ENCODE data around the gene OR10A2. TPM values are rescaled to one million over a fixed set of nuclear protein-coding genes. Genes with fewer than 3 reads are reported as not detected.

Gene OR10A2
- total and polyA plus RNA-seq, 4 donors = not detected

- TF ChIP-seq CTCF (IDR thresholded peaks at IDR 0.05; ENCODE audit: control extremely low read depth, extremely low read depth) = no peak
- WGBS, 2 donors = 88 to 91% methylated on average over 4 of the region's 4 CpGs
- Histone ChIP-seq H3K4me1 (ENCODE audit: control insufficient read depth in 5 of 5, insufficient read depth in 5 of 5, low read length in 5 of 5) (no peaks in the 10 kb centered on the region), H3K36me3 (ENCODE audit: control insufficient read depth in 4 of 4, insufficient read depth in 4 of 4, low read length in 4 of 4) (no peaks in the 10 kb centered on the region), H3K4me3 (no peak overlapping the region), H3K9ac (ENCODE audit: insufficient read depth in 1 of 2, low read length in 2 of 2) (no peak overlapping the region), H3K9me3 (ENCODE audit: control insufficient read depth in 4 of 4, insufficient read depth in 3 of 4, low read length in 3 of 4) (no peaks in the 10 kb centered on the region), H3K27me3 (ENCODE audit: control insufficient read depth in 3 of 3, insufficient read depth in 3 of 3, low read length in 2 of 3) (no peaks in the 10 kb centered on the region), H3K27ac (ENCODE audit: low read depth in 1 of 2, low read length in 1 of 2) (no peak overlapping the region)
- DNase-seq (no peak), ATAC-seq (ENCODE audit: insufficient read depth, low FRiP score) (no peak)
These were observed 26.0 kb downstream of the OR10A2 start for GRCh38 chr11:6888830-6889229.

DNA sequence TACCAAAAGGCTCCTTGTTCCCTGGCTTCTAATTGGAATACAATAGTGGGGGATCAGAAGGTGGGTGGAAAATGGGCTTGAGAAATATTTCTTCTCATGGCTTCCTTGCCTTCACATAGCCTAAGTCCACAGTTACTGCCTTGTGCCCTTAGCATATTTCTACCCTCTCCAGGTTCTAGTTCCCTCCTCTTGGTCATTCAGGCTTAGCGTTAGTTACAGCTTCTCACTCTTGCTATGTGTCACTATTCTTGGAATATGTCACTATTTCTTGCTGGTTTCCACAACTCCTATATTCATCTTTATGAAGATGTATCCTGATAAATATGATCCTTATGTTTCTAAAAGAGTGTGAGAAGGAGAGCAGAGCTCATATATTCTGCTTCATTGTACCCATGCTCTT lies 27.0 kb downstream of the OR10A2 start:
- TF ChIP-seq CTCF (IDR thresholded peaks at IDR 0.05; ENCODE audit: control extremely low read depth, extremely low read depth) = no peak
- Histone ChIP-seq H3K4me3 (no peak overlapping the region), H3K9me3 (ENCODE audit: control insufficient read depth in 4 of 4, insufficient read depth in 3 of 4, low read length in 3 of 4) (no peaks in the 10 kb centered on the region), H3K27ac (ENCODE audit: low read depth in 1 of 2, low read length in 1 of 2) (no peak overlapping the region), H3K27me3 (ENCODE audit: control insufficient read depth in 3 of 3, insufficient read depth in 3 of 3, low read length in 2 of 3) (no peaks in the 10 kb centered on the region), H3K36me3 (ENCODE audit: control insufficient read depth in 4 of 4, insufficient read depth in 4 of 4, low read length in 4 of 4) (no peaks in the 10 kb centered on the region), H3K4me1 (ENCODE audit: control insufficient read depth in 5 of 5, insufficient read depth in 5 of 5, low read length in 5 of 5) (no peaks in the 10 kb centered on the region), H3K9ac (ENCODE audit: insufficient read depth in 1 of 2, low read length in 2 of 2) (no peak overlapping the region)
- WGBS, 2 donors = 79 to 97% methylated on average over 1 of the region's 1 CpG
- ATAC-seq (ENCODE audit: insufficient read depth, low FRiP score) (no peak), DNase-seq (no peak)

- TF ChIP-seq CTCF (IDR thresholded peaks at IDR 0.05; ENCODE audit: control extremely low read depth, extremely low read depth) = no peak
- no peak within 1 kb of the TSS for H3K27ac ChIP-seq (ENCODE audit: low read depth in 1 of 2, low read length in 1 of 2)
- H3K27me3 ChIP-seq (ENCODE audit: control insufficient read depth in 3 of 3, insufficient read depth in 3 of 3, low read length in 2 of 3) = no peaks in the 10 kb centered on the region
- no peaks in the 10 kb centered on the region for H3K9me3 ChIP-seq (ENCODE audit: control insufficient read depth in 4 of 4, insufficient read depth in 3 of 4, low read length in 3 of 4)
- DNase-seq (no peak), ATAC-seq (ENCODE audit: insufficient read depth, low FRiP score) (no peak)
- H3K9ac ChIP-seq (ENCODE audit: insufficient read depth in 1 of 2, low read length in 2 of 2) = no peak within 1 kb of the TSS
- H3K4me1 ChIP-seq (ENCODE audit: control insufficient read depth in 5 of 5, insufficient read depth in 5 of 5, low read length in 5 of 5) = no peaks in the 10 kb centered on the region
- 90 to 96% methylated on average over 2 of the region's 2 CpGs for WGBS, 2 donors
- H3K4me3 ChIP-seq = no peak within 1 kb of the TSS
- H3K36me3 ChIP-seq (ENCODE audit: control insufficient read depth in 4 of 4, insufficient read depth in 4 of 4, low read length in 4 of 4) = no peaks in the 10 kb centered on the region
These were observed 29.5 kb downstream of the OR10A2 start, which contains the start of gene OR2D2 for GRCh38 chr11:6892400-6892799. OR2D2 (minus strand) TSS chr11:6892500; CDS start chr11:6892500, 0 bp downstream.

GRCh38 chr11:6894097-6894496 lies 31.2 kb downstream of the OR10A2 start:
- H3K9me3 ChIP-seq (ENCODE audit: control insufficient read depth in 4 of 4, insufficient read depth in 3 of 4, low read length in 3 of 4) = no peaks in the 10 kb centered on the region
- no peak overlapping the region for H3K4me3 ChIP-seq
- H3K27ac ChIP-seq (ENCODE audit: low read depth in 1 of 2, low read length in 1 of 2) = no peak overlapping the region
- no peaks in the 10 kb centered on the region for H3K27me3 ChIP-seq (ENCODE audit: control insufficient read depth in 3 of 3, insufficient read depth in 3 of 3, low read length in 2 of 3)
- DNase-seq = no peak
- TF ChIP-seq CTCF (IDR thresholded peaks at IDR 0.05; ENCODE audit: control extremely low read depth, extremely low read depth) = no peak
- no peak for ATAC-seq (ENCODE audit: insufficient read depth, low FRiP score)
- H3K9ac ChIP-seq (ENCODE audit: insufficient read depth in 1 of 2, low read length in 2 of 2) = no peak overlapping the region
- no peaks in the 10 kb centered on the region for H3K4me1 ChIP-seq (ENCODE audit: control insufficient read depth in 5 of 5, insufficient read depth in 5 of 5, low read length in 5 of 5)
- H3K36me3 ChIP-seq (ENCODE audit: control insufficient read depth in 4 of 4, insufficient read depth in 4 of 4, low read length in 4 of 4) = no peaks in the 10 kb centered on the region
